GM18498 (cell line): ENCODE results near the gene GNB2.
"Not testable (repeated sequence)": the region's sequence is repeated elsewhere in the genome, so short reads cannot be mapped to it uniquely, and the experiment has no call there.

ENCODE experiments used
- ATAC-seq: cut with Tn5 transposase; IDR thresholded peaks from one replicate; pipeline ENCODE4 v1.9.1; 2021; ENCODE audit warnings: mild to moderate bottlenecking, moderate library complexity; ENCODE audit not compliant: unreplicated experiment

Gene GNB2

GRCh38 chr7:100662194-100662776 is 11.3 kb upstream of the GNB2 start:
- ATAC-seq, result not testable (repeated sequence)

- no peak for ATAC-seq
Observed at GRCh38 chr7:100665168-100665726, 8.3 kb upstream of the GNB2 start.

- no peak for ATAC-seq
Observed at GRCh38 chr7:100667331-100668068, 6.0 kb upstream of the GNB2 start.

- ATAC-seq, result no peak
Observed at GRCh38 chr7:100668069-100668449, 5.5 kb upstream of the GNB2 start.

- ATAC-seq, result not testable (repeated sequence)
Observed at GRCh38 chr7:100669106-100669505, 4.4 kb upstream of the GNB2 start.

- ATAC-seq, result no peak
Observed at GRCh38 chr7:100670074-100670473, 3.5 kb upstream of the GNB2 start.

- no peak for ATAC-seq
Observed at GRCh38 chr7:100671353-100672327, 1.9 kb upstream of the GNB2 start.

GRCh38 chr7:100673942-100674410 is 436 bp downstream of the GNB2 start:
- ATAC-seq, result no peak

GRCh38 chr7:100674411-100675104 is 1.0 kb downstream of the GNB2 start:
- ATAC-seq, result no peak

GRCh38 chr7:100675105-100675451 is 1.5 kb downstream of the GNB2 start:
- no peak for ATAC-seq

- peak; percentile 38 for ATAC-seq
Observed at GRCh38 chr7:100675581-100676350, 2.2 kb downstream of the GNB2 start.

- ATAC-seq, result no peak
Observed at GRCh38 chr7:100676501-100677306, 3.2 kb downstream of the GNB2 start.

- no peak for ATAC-seq
Observed at GRCh38 chr7:100677308-100678267, 4.0 kb downstream of the GNB2 start.

GRCh38 chr7:100678291-100678984 is 4.9 kb downstream of the GNB2 start:
- ATAC-seq, result no peak

- no peak for ATAC-seq
Observed at GRCh38 chr7:100679129-100679926, 5.8 kb downstream of the GNB2 start.

- no peak for ATAC-seq
Observed at GRCh38 chr7:100679927-100680575, 6.5 kb downstream of the GNB2 start.
